Diencephalon (tissue), 1 donor: ENCODE results near the gene GLT8D1. TPM values are rescaled to one million over a fixed set of nuclear protein-coding genes. Genes with fewer than 3 reads are reported as not detected.

Experiments used
- small RNA-seq: library from RNA; depleted of rRNA; stranded (forward); fragments of <200 nt; gene quantifications from one replicate; pipeline ENCODE3, GENCODE V24; 2014
- total RNA-seq: library from RNA; depleted of rRNA; stranded (reverse); fragments of >200 nt; gene quantifications from one replicate; pipeline ENCODE4 v1.2.3, GENCODE V29; 2014

GLT8D1 gene
- 74.3 TPM for total RNA-seq

DNA sequence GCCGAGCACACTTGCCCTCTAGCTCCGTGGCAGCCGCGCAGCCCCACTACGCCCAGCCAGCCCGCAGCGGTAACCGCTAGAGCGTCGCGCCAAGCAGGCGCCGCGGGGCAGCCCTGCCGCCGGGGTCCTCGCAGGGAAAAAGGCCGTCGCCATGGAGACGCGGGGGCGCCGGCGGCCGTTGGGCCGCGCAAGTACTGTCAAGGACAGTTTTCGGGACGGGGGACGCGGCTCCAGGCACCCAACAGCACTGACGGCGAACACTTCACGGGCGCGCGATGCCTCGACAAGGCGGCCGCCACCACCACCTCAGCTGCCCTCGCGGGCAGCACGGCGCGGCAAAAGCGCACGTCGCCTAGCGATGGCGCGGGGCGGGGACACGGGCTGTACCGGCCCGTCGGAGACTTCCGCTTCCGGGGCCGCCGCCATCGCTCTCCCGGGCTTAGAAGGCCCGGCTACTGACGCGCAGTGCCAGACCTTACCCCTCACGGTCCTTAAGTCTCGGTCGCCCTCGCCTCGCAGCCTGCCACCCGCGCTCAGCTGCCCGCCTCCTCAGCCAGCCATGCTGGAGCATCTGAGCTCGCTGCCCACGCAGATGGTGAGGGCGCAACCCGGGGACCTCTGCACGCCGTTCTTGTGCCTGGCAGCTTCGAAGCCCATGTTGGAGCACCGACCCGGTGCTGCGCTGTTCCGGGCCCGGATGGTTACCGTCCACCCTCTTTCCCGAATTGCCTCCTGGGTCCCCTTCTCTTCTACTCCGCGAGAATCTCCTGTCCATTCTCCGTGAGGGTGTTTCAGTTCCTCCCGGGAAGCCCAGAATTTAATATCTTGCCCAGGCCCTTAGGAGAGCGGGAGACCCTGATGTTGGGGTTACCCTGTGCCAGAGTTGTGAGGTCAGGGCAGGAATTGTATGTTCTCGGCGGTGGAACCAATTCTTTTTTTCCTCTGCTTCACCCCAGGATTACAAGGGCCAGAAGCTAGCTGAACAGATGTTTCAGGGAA lies at the start of gene GLT8D1, which contains the start of gene SPCS1:
TSS of gene GLT8D1 (minus strand) at position 104 of the 999 bp plus-strand sequence. CDS start 5,331 bp downstream, outside the sequence.
TSS of gene SPCS1 (plus strand) at position 419 of the 999 bp plus-strand sequence. CDS start at position 560, 141 bp downstream.

DNA sequence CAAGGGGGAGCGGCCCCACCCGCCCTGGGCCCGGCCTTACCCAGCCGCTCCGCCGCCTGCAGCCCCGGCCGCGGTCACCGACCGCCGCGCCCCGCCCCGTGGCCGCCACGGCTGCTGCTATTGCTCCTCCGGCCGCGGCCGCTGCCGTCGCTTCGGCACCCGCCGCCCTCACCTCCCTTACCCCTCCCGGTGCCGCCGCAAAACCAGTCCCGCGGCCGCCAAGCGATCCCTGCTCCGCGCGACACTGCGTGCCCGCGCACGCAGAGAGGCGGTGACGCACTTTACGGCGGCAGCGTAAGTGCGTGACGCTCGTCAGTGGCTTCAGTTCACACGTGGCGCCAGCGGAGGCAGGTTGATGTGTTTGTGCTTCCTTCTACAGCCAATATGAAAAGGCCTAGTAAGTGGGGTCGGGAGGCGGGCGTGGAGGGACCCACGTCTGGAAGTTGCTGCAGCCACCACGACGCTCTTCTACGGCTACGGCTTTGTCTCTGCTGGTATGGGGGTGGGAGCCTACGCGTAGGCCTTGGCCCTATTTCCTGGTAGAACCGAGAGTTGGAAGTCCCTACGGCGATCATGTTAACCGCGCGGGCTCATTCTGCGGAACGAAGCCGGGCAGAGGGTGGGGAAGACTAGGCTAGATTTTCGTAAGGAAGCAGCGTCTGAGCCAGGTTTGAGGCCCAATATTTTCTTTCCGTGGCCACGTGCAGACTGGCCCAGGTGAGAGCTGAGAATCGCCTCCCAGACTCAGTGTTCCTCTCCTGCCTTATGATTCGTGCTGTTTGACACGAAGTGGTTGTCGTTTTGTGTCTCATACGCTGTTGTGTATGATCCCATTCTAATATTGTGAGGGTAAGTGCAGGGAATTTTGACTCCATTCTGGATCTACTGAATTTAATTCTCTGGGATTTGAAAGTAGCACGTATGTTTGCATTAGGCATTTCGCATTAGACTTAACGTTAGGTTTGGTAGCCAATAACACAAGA lies 19.6 kb downstream of the GLT8D1 start, which contains the start of the genes GNL3 and PBRM1:
TSS of gene GNL3 (plus strand) at position 324 of the 983 bp plus-strand sequence. CDS start at position 385, 61 bp downstream.
TSS of gene PBRM1 (minus strand) at position 205 of the 983 bp plus-strand sequence.

Small RNAs within 50 kb of the gene (small RNA-seq; reads per million reads assigned to genes)
- gene AC006254.2 (not detected), gene RF00569 (1,610 reads per million, percentile 99 among the genes with 10 or more reads in this experiment), gene RF01183 (not detected), gene SNORD19 (0.23 reads per million), gene SNORD19B (not detected), gene SNORD69 (4,199 reads per million, percentile 100 among the genes with 10 or more reads in this experiment)

Other genes with a start within 250 kb of the GLT8D1 start
- gene STAB1, start 210.5 kb downstream of the GLT8D1 start, total RNA-seq = 16.8 TPM
- 55.4 TPM for gene NT5DC2, start 171.9 kb downstream of the GLT8D1 start, total RNA-seq
- gene UQCC5, start 169.2 kb downstream of the GLT8D1 start, total RNA-seq = 4.6 TPM
- 171 TPM for gene PBRM1, start 19.9 kb downstream of the GLT8D1 start, total RNA-seq
- 53.3 TPM for gene GNL3, start 19.8 kb downstream of the GLT8D1 start, total RNA-seq
- 62.5 TPM for gene SPCS1, start 315 bp upstream of the GLT8D1 start, total RNA-seq
- 55.1 TPM for gene NEK4, start 65.1 kb upstream of the GLT8D1 start, total RNA-seq
- not detected for gene ITIH1, start 71.8 kb upstream of the GLT8D1 start, total RNA-seq
- gene ITIH3, start 89.0 kb upstream of the GLT8D1 start, total RNA-seq = not detected
- gene ITIH4, start 124.9 kb upstream of the GLT8D1 start, total RNA-seq = 6.0 TPM
- gene MUSTN1, start 129.2 kb upstream of the GLT8D1 start, total RNA-seq = not detected
- 12.0 TPM for gene STIMATE, start 191.8 kb upstream of the GLT8D1 start, total RNA-seq